ENCODE data around the gene SP8.

SP8 gene

GRCh38 chr7:20790375-20790774, 3.7 kb upstream of the SP8 start:
- no peak for TF ChIP-seq JUND (IDR thresholded peaks at IDR 0.05; ENCODE audit: low read depth)
- DNase-seq (ENCODE audit: low read depth in 1 of 2, low spot score in 1 of 2): no peak
- in situ Hi-C loops (cut with HindIII; ENCODE audit: low pct_unique_long_range_greater_than_20kb, low sequenced_read_pairs): no loop called here

- in situ Hi-C loops (cut with HindIII; ENCODE audit: low pct_unique_long_range_greater_than_20kb, low sequenced_read_pairs): no loop called here
- TF ChIP-seq JUND (IDR thresholded peaks at IDR 0.05; ENCODE audit: low read depth): no peak
- no peak for DNase-seq (ENCODE audit: low read depth in 1 of 2, low spot score in 1 of 2)
Observed at GRCh38 chr7:20788420-20788990, 1.8 kb upstream of the SP8 start.

GRCh38 chr7:20787660-20788419, 1.2 kb upstream of the SP8 start:
- DNase-seq (ENCODE audit: low read depth in 1 of 2, low spot score in 1 of 2): no peak
- in situ Hi-C loops (cut with HindIII; ENCODE audit: low pct_unique_long_range_greater_than_20kb, low sequenced_read_pairs): no loop called here
- TF ChIP-seq JUND (IDR thresholded peaks at IDR 0.05; ENCODE audit: low read depth): no peak

GRCh38 chr7:20786421-20786778, 286 bp downstream of the SP8 start:
- TF ChIP-seq JUND (IDR thresholded peaks at IDR 0.05; ENCODE audit: low read depth): no peak
- no peak for DNase-seq (ENCODE audit: low read depth in 1 of 2, low spot score in 1 of 2)
- in situ Hi-C loops (cut with HindIII; ENCODE audit: low pct_unique_long_range_greater_than_20kb, low sequenced_read_pairs): no loop called here

GRCh38 chr7:20786049-20786412, 655 bp downstream of the SP8 start:
- in situ Hi-C loops (cut with HindIII; ENCODE audit: low pct_unique_long_range_greater_than_20kb, low sequenced_read_pairs): no loop called here
- no peak for TF ChIP-seq JUND (IDR thresholded peaks at IDR 0.05; ENCODE audit: low read depth)
- DNase-seq (ENCODE audit: low read depth in 1 of 2, low spot score in 1 of 2): no peak

GRCh38 chr7:20785157-20786048, 1.3 kb downstream of the SP8 start:
- no peak for DNase-seq (ENCODE audit: low read depth in 1 of 2, low spot score in 1 of 2)
- in situ Hi-C loops (cut with HindIII; ENCODE audit: low pct_unique_long_range_greater_than_20kb, low sequenced_read_pairs): no loop called here
- TF ChIP-seq JUND (IDR thresholded peaks at IDR 0.05; ENCODE audit: low read depth): no peak

- DNase-seq (ENCODE audit: low read depth in 1 of 2, low spot score in 1 of 2): no peak
- in situ Hi-C loops (cut with HindIII; ENCODE audit: low pct_unique_long_range_greater_than_20kb, low sequenced_read_pairs): no loop called here
- TF ChIP-seq JUND (IDR thresholded peaks at IDR 0.05; ENCODE audit: low read depth): no peak
Observed at GRCh38 chr7:20784388-20785156, 2.1 kb downstream of the SP8 start.

- DNase-seq (ENCODE audit: low read depth in 1 of 2, low spot score in 1 of 2): no peak
- in situ Hi-C loops (cut with HindIII; ENCODE audit: low pct_unique_long_range_greater_than_20kb, low sequenced_read_pairs): no loop called here
- TF ChIP-seq JUND (IDR thresholded peaks at IDR 0.05; ENCODE audit: low read depth): no peak
Observed at GRCh38 chr7:20783700-20784387, 2.8 kb downstream of the SP8 start.

GRCh38 chr7:20783125-20783699, 3.5 kb downstream of the SP8 start:
- no peak for TF ChIP-seq JUND (IDR thresholded peaks at IDR 0.05; ENCODE audit: low read depth)
- in situ Hi-C loops (cut with HindIII; ENCODE audit: low pct_unique_long_range_greater_than_20kb, low sequenced_read_pairs): no loop called here
- DNase-seq (ENCODE audit: low read depth in 1 of 2, low spot score in 1 of 2): no peak

GRCh38 chr7:20779041-20779440, 7.6 kb downstream of the SP8 start:
- TF ChIP-seq JUND (IDR thresholded peaks at IDR 0.05; ENCODE audit: low read depth): no peak
- DNase-seq (ENCODE audit: low read depth in 1 of 2, low spot score in 1 of 2): no peak
- in situ Hi-C loops (cut with HindIII; ENCODE audit: low pct_unique_long_range_greater_than_20kb, low sequenced_read_pairs): no loop called here

- no peak for DNase-seq (ENCODE audit: low read depth in 1 of 2, low spot score in 1 of 2)
- TF ChIP-seq JUND (IDR thresholded peaks at IDR 0.05; ENCODE audit: low read depth): no peak
- in situ Hi-C loops (cut with HindIII; ENCODE audit: low pct_unique_long_range_greater_than_20kb, low sequenced_read_pairs): no loop called here
Observed at GRCh38 chr7:20778063-20778721, 8.5 kb downstream of the SP8 start.
